OCI-LY7 (cell line): ENCODE results near the gene DCC. TPM values are rescaled to one million over a fixed set of nuclear protein-coding genes. Genes with fewer than 3 reads are reported as not detected.

Source experiments
- BruUV-seq: library from RNA; stranded (reverse); fragments of 400-500 nt; replicated peaks from 2 replicates; lab custom pipeline; 2021; lab: Mats Ljungman, UMichigan
- CTCF ChIA-PET: fragments of 300-600 bp; sonication (Branson Sonifier 250); formaldehyde crosslinking; loops from one replicate; lab custom pipeline; 2022; ENCODE audit warnings: antibody characterized with exemption; ENCODE audit not compliant: unreplicated experiment; lab: Charles Lee
- POLR2A ChIA-PET: fragments of 300-600 bp; sonication (Branson Sonifier 250); formaldehyde crosslinking; loops from one replicate; lab custom pipeline; 2022; ENCODE audit warnings: antibody characterized with exemption; lab: Charles Lee
- DNase-seq: peaks from one replicate; pipeline ENCODE4 v3.0.0-alpha.2; 2015; ENCODE audit warnings: low spot score
- H2AFZ ChIP-seq: fragments of 200-600 bp; sonication (generic), shearing (Covaris generic); 2 replicates; pipeline ENCODE4 v1.6.1; 2014; ENCODE audit warnings: mild to moderate bottlenecking, antibody characterized with exemption, low read length, moderate library complexity
- H3K27ac ChIP-seq: fragments of 200-600 bp; sonication (generic); 2 replicates; pipeline ENCODE4 v1.5.1; 2014; ENCODE audit warnings: mixed run types, low read depth, mild to moderate bottlenecking, moderate library complexity, low read length, inconsistent platforms; ENCODE audit not compliant: poor library complexity, severe bottlenecking
- H3K36me3 ChIP-seq: fragments of 200-600 bp; sonication (generic); 2 replicates; pipeline ENCODE4 v1.6.1; 2014; ENCODE audit warnings: mild to moderate bottlenecking, antibody characterized with exemption, low read length, moderate library complexity, mixed read lengths; ENCODE audit not compliant: insufficient read depth
- H3K4me1 ChIP-seq: fragments of 200-600 bp; sonication (generic); 2 replicates; pipeline ENCODE4 v1.5.1; 2014; ENCODE audit warnings: mild to moderate bottlenecking, low read length; ENCODE audit not compliant: insufficient read depth, poor library complexity, severe bottlenecking
- H3K4me2 ChIP-seq: fragments of 200-600 bp; sonication (generic); 2 replicates; pipeline ENCODE4 v1.6.1; 2014; ENCODE audit warnings: mild to moderate bottlenecking, low read length
- H3K4me3 ChIP-seq: fragments of 200-600 bp; sonication (generic); 2 replicates; pipeline ENCODE4 v1.5.1; 2014; ENCODE audit warnings: mild to moderate bottlenecking, low read depth, low read length; ENCODE audit not compliant: poor library complexity, severe bottlenecking
- H3K79me2 ChIP-seq: fragments of 200-600 bp; sonication (generic); 2 replicates; pipeline ENCODE4 v1.6.1; 2016; ENCODE audit warnings: low read depth, mild to moderate bottlenecking, low read length, moderate library complexity, mixed read lengths; ENCODE audit not compliant: insufficient read depth
- H3K9me2 ChIP-seq: fragments of 200-600 bp; sonication (generic); 2 replicates; pipeline ENCODE4 v1.6.1; 2016; ENCODE audit warnings: mild to moderate bottlenecking, low read length, mixed read lengths; ENCODE audit not compliant: insufficient read depth
- H3K9me3 ChIP-seq: fragments of 200-600 bp; sonication (generic); 2 replicates; pipeline ENCODE4 v1.6.1; 2014; ENCODE audit warnings: mild to moderate bottlenecking, mixed run types, low read length, mixed read lengths
- H4K20me1 ChIP-seq: fragments of 200-600 bp; sonication (generic); 2 replicates; pipeline ENCODE4 v1.6.1; 2014; ENCODE audit warnings: mild to moderate bottlenecking, antibody characterized with exemption, low read length, moderate library complexity, mixed read lengths; ENCODE audit not compliant: insufficient read depth
- CTCF ChIP-seq: fragments of 200-600 bp; sonication (generic); conservative IDR thresholded peaks from 2 replicates; pipeline ENCODE4 v1.5.1; 2014; ENCODE audit warnings: mild to moderate bottlenecking, antibody characterized with exemption, low read length, moderate library complexity, mixed read lengths
- EZH2phosphoT487 ChIP-seq: fragments of 200-600 bp; sonication (generic); IDR thresholded peaks from 2 replicates; pipeline ENCODE4 v1.6.1; 2018; ENCODE audit warnings: low read depth, borderline replicate concordance, mild to moderate bottlenecking, mixed run types, antibody characterized with exemption, low read length, moderate library complexity, mixed read lengths
- intact Hi-C: fragments of 100-400 bp; cut with micrococcal nuclease; formaldehyde crosslinking; loops from one replicate; pipeline ENCODE4 v1.10.0; 2022; ENCODE audit not compliant: unreplicated experiment
- total RNA-seq, 2 experiments: library from RNA; depleted of rRNA in 1 of 2; stranded (reverse); fragments of >200 nt in 1 of 2; shearing (Covaris generic) in 1 of 2; gene quantifications; 2 replicates each; pipeline ENCODE4 v1.2.3, GENCODE V29; 2014 to 2022

The DCC gene
- total RNA-seq, 2 experiments from 2014 or later, result not detected

GRCh38 chr18:52701219-52701935 is 361.4 kb downstream of the DCC start:
- H2AFZ ChIP-seq, result no peak overlapping the region
- CTCF ChIA-PET, result no interaction called here
- BruUV-seq, result no TSS peak

GRCh38 chr18:52715421-52715820 is 375.4 kb downstream of the DCC start:
- Histone ChIP-seq H3K4me1 (no peaks in the 10 kb centered on the region), H3K4me2 (no peak overlapping the region), H3K4me3 (no peak overlapping the region), H3K27ac (no peak overlapping the region), H4K20me1 (no peaks in the 10 kb centered on the region), H3K9me3 (no peaks in the 10 kb centered on the region), H3K36me3 (no peaks in the 10 kb centered on the region), H3K79me2 (no peaks in the 10 kb centered on the region), H3K9me2 (no peaks in the 10 kb centered on the region), H2AFZ (no peak overlapping the region)
- BruUV-seq, result no TSS peak
- POLR2A ChIA-PET, result no interaction called here
- CTCF ChIA-PET, result no interaction called here
- TF ChIP-seq EZH2phosphoT487 (no peak), CTCF (no peak)
- intact Hi-C loops, result no loop called here
- DNase-seq, result no peak

More at GRCh38 chr18:52701219-52701935, 361.4 kb downstream of the DCC start:
- Histone ChIP-seq H3K9me2 (no peaks in the 10 kb centered on the region), H3K36me3 (no peaks in the 10 kb centered on the region), H3K4me1 (no peaks in the 10 kb centered on the region), H3K27ac (no peak overlapping the region), H4K20me1 (no peaks in the 10 kb centered on the region), H3K79me2 (no peaks in the 10 kb centered on the region), H3K4me3 (no peak overlapping the region), H3K9me3 (no peaks in the 10 kb centered on the region), H3K4me2 (no peak overlapping the region)
- DNase-seq, result no peak
- intact Hi-C loops, result no loop called here
- TF ChIP-seq CTCF (no peak), EZH2phosphoT487 (no peak)
- POLR2A ChIA-PET, result no interaction called here

- H3K9me2 ChIP-seq, result no peaks in the 10 kb centered on the region
- no peaks in the 10 kb centered on the region for H3K79me2 ChIP-seq
- H3K4me3 ChIP-seq, result no peak overlapping the region
- no peaks in the 10 kb centered on the region for H4K20me1 ChIP-seq
- H3K4me1 ChIP-seq, result no peaks in the 10 kb centered on the region
- H3K9me3 ChIP-seq, result no peaks in the 10 kb centered on the region
- intact Hi-C loops, result no loop called here
- no peak overlapping the region for H3K27ac ChIP-seq
- BruUV-seq, result no TSS peak
- H3K4me2 ChIP-seq, result no peak overlapping the region
- CTCF ChIA-PET, result no interaction called here
- no peak overlapping the region for H2AFZ ChIP-seq
- TF ChIP-seq EZH2phosphoT487 (no peak), CTCF (no peak)
- POLR2A ChIA-PET, result no interaction called here
- DNase-seq, result no peak
- no peaks in the 10 kb centered on the region for H3K36me3 ChIP-seq
These were observed 376.0 kb downstream of the DCC start for GRCh38 chr18:52715991-52716390.
